Erythroblast (primary cell): ENCODE data around the gene GM2A.

ENCODE experiments used
- GATA1 ChIP-seq: IDR thresholded peaks from 2 replicates; pipeline ENCODE4 v1.6.1; 2011; ENCODE audit warnings: low read depth, mild to moderate bottlenecking, control low read depth, low read length, moderate library complexity
- POLR2A ChIP-seq: IDR thresholded peaks from 2 replicates; pipeline ENCODE4 v1.6.1; 2011; ENCODE audit warnings: mild to moderate bottlenecking, low read length

- TF ChIP-seq POLR2A = no peak
- TF ChIP-seq GATA1 = no peak
Measured at GRCh38 chr5:151298063-151298855, 45.3 kb downstream of the GM2A start.
